ENCODE measurements around the gene CPEB4. TPM values are rescaled to one million over a fixed set of nuclear protein-coding genes. Genes with fewer than 3 reads are reported as not detected.

CPEB4 gene
- total RNA-seq, 2 donors from 2014 or later: 42.1 to 42.8 TPM

DNA sequence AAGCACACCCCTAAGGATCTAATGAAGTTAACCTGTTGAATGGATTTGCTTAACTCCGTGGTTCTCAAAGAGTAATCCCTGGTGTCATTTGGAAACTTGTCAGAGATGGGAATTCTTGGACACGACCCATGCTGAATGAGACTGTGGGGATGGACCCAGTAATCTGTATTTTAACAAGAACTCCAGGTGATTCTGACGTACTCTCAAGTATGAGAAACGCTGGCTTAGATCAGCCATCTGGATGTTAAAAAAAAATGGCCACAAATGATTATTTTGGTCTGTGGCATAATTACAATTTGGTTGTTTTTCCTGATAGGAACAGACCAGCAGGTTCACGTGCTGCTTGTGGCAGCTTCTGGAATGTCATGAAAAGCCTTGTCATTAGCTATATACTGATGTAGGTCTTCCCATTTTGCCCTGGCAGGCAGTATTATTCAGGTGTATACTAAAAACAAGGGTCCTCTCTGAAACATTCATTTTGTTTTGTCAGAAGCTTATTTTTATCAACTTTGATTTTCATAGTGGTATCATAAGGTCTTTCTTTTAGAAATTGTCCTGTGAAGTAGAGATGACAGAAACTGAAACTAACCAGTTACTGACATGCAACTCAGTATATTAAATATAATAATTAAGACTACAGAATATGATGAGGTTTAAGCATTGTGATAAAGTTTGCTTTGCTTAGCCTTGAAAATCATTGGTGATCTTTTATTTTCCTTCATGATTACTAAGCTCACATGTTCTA is 15.4 kb downstream of the CPEB4 start:
- ATAC-seq: no peak
- intact Hi-C loops (cut with DNase I, micrococcal nuclease): no loop called here
- no peak for DNase-seq

DNA sequence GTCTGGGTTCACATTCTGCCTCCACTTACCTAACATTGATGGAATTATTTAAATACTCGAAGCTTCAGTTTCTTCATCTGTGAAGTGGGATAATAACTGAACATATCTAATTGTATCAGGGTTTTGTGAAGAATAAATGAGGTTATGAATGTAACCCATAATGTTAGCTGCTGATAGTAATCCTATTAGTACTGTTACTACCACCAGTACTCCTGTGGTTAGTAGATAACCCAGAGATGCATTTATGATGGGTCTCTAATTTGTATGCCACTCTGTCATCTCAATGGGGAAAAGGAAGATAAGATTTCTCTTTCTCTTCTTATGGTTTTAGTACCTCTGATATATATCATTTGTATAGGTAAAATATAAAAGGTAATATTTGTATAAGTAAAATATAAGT is 16.0 kb downstream of the CPEB4 start:
- intact Hi-C loops (cut with DNase I, micrococcal nuclease): no loop called here
- DNase-seq (no peak), ATAC-seq (no peak)

DNA sequence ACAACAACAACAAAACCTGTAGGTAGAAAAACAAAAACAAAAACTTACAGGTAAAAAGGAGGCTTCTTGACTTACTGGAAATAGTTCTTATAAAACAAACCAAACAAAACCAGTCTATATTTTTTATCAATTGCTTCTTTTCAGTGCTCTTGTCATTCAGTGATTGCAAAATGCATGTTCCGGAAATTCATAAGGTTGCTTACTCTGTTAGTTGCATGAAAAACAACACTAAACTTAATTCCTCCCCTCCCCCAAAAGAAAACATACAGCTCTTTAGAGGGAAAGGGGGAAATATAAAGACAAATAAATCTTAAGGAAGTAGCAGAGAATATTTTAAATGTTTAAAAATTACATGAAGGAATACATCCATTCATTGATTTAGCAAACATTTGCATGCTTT is 19.1 kb downstream of the CPEB4 start:
- intact Hi-C loops (cut with DNase I, micrococcal nuclease): no loop called here
- DNase-seq (no peak), ATAC-seq (no peak)

DNA sequence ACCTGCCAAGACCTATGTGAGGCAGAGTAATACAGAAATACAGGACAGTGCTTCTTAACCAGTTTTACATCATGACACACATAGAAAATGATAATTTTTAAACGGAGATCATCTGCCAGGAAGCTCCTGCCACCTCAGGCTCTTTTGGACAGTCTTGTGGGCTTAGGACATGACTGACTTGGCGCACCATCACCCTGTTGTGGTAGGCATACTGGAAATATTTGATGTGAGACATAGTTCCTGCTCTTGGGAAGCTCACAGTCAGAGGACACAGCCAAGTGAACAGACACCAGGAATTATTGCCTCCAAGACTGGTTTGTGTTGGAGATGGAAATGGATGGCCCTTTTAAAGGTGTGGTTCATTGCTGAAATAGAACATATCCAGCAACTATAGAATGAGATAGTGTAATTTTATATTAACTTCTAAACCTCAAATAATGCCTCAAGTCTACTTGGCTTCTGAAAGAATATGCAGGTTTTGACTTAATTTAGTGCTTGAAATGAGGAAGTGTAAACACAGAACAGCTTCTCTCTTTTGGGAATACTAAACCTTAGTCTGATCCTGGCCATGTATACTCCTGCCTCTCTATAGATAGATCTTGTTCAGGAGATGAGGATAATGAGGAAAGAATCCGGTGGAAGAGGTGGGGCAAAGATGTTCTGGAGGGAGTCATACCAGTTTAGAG is 19.7 kb downstream of the CPEB4 start:
- intact Hi-C loops (cut with DNase I, micrococcal nuclease): no loop called here
- ATAC-seq (no peak), DNase-seq (no peak)

DNA sequence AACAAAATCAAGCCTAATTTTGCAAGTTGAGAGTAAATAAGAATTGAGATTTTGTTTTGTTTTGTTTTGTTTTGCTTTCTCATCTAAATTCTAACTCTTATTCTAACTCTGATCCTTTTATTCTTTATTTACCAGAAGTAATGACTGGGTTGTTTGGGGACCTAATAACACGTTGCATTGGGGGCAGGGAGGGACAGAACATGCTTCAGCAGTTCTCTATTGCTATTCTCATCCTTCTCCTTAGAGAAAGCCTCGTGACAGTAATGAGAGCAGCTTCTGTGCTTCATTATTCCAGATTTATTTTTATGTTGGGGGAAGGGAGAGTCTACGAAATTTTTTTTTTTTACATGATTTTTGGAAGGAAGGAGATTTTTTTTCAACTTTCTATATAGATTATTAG is 21.1 kb downstream of the CPEB4 start:
- ATAC-seq: no peak
- intact Hi-C loops (cut with DNase I, micrococcal nuclease): no loop called here
- DNase-seq: no peak

DNA sequence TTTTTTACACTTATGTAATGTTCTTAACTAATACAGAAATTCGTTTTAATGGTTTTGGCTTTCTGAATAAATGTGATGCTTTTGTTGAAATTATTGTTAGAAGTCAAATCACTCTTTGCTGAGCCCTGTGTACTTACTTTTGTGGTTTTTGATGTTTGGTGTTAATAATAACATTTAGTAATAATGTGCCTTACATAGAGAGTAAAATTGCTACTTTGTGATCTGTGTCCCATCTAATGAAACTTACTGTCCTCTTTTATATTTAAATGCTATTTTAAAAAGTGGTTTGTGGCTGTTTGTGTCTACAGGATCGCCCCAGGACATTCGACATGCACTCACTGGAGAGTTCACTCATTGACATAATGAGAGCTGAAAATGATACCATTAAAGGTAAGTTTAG is 22.1 kb downstream of the CPEB4 start:
- ATAC-seq: no peak
- no peak for DNase-seq
- intact Hi-C loops (cut with DNase I, micrococcal nuclease): no loop called here

DNA sequence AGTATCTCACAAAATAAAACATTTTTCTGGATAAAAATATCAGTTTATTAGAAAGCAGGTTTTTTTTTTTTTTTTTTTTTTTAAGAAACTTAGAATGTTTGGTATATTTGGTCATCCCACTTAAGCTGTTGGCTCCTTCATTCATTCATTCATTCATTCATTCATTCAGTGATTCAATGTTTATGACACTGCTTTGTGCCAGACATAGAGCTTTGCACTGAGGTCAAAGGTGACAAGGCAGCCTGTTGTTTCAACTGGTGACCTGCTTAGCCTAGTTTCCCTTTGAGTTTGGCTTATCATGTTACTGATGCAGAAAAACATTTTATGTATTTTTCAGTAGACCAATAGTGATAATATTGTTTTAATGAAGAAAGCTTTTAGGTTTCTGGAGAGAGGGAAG is 23.5 kb downstream of the CPEB4 start:
- intact Hi-C loops (cut with DNase I, micrococcal nuclease): no loop called here
- DNase-seq (no peak), ATAC-seq (no peak)

DNA sequence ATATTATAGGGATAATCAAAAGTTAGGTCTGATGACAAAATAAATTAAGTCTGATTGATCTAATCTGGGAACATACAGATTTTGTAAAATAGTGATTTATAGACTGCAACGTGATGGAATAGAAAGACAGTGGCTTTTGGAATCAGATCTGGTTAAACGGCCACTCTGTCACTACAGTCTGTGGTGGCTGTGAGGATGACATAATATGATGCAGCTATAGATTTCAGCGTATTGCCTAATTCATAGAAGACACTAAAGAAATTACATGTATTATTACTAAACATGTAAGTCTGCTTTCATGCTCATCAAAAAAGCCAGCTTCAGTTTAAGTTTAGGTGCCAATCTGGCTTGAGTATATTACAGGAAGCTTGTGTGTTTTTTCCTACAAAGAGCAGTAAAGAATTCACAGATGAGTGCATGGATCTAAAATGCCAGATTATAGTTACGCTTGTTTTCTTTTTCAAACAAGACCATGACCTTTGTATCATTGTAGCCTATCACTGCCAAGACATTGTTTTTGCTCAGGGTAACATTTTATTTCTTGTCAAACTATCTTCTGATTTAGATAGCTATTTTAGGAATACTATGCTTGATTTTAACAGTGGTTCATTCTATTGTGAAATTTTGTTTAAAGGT is 25.7 kb downstream of the CPEB4 start:
- DNase-seq (no peak), ATAC-seq (peak; percentile 41)
- intact Hi-C loops (cut with DNase I, micrococcal nuclease): no loop called here

DNA sequence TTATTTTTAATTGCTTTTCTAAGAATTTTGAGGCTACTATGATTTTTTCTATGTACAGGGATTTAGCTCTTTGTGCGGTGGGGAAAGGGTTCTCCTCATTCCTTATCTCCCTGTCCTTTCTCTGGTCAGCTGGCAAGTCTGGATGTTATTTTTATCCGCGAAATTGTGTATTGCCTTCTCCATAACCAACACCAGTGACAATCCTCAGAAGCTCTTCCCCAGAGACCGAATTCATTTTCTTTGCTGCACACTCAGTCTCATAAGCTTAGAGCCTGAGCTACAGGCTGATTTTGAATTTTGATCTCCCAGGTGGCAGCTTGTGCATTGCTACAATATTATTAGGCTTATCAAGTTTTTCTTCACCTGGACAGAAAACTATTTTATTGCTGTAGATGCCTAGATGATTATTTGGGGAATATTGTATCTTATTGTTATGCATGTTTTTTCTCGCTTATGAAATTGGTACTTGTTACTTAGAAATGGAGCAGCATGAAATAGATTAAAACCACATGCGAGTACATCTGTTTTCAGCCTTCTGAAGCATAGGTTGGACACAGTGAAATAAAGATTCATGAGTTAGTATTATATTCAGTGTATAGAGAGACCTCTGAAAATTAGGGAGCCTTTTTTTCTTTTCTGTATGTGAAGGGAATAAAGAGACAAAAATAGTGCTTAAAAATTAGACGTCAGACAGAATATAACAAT is 27.3 kb downstream of the CPEB4 start:
- intact Hi-C loops (cut with DNase I, micrococcal nuclease): no loop called here
- no peak for ATAC-seq
- DNase-seq: no peak

DNA sequence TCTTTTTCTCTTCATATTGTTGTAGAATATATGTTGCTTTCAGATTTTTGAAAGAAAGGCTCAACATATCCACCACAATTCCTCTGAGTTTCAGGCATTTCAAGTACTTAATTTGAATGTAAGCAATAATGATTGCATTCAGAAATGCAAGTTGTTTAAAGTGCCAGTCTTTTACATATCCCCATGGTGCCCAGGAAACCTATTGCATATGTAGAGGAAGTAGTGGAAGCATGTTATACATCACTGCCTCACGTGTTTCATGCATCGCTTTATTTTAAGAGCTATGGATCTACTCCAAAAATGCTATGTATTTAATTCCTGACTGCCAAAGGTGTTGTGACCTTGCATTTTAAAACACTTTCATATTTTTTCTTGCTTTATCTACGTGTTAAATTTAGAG is 28.1 kb downstream of the CPEB4 start:
- ATAC-seq: no peak
- intact Hi-C loops (cut with DNase I, micrococcal nuclease): no loop called here

DNA sequence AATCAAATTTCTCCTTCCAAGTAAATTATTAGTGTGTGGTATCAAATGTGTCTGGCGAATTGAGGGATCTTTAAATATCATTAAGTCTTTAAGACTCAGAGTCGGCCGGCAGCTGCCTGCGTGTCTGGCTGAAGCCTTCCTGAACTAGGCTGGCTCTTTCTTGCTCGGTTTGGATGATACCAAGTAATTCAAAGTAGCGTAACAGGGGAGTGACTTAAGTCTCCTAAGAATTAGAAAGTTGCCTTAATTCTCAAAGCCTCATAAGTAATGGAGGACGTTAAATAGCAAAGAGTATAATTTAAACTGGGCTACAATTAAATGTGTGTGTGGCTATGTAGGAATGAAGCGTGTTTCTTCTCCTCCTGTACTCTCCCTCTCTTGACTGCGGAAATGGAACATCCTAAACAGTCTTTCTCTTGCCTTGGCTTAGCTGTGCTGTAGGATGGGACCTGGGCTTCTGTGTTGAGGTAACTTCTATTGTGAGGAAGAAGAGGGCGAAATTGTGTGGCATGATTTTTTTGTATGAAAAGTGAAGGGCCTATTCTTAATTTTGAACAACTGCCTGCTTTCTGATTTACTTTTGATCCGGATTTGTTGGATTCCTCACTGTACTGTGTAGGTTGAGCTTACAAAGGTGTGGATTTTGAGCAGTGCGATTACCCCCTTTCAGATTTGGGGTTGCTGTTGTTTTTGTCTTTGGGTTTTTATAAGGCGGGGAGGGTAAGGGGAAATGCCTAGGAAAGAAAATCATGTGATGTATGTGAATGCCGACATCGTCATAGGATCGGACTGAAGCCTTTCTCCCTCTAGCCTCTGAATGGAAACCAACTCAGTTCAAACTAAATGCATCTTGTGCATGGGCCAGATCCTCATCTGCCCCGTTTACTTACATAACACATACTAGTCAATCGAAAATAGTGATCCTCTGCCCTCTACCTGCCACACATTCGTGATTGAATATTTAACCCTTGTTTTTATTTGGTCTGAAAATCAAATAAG is 29.9 kb downstream of the CPEB4 start:
- peak; percentile 70 to 75 for DNase-seq
- peak; percentile 84 for ATAC-seq

More for the DNA sequence above, 28.1 kb downstream of the CPEB4 start:
- no peak for DNase-seq

DNA sequence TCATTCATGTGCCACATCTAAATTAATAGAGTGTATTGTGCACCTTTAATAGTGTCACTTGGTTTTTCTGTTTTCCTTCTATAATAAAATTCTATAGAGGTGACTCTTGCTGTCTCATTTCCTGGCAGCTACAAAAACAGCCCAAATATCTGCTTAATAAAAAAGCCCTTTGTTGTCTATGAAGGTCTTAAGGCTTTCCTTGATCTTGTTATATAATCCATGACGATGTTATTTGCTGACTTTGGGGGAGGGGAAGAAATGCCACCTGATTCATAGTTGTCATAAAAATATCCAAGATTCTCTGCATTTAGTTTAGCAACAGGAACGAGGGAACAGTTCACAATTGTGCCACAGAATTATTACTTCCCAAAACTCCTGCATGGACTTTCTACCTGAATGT is 31.3 kb downstream of the CPEB4 start:
- intact Hi-C loops (cut with DNase I, micrococcal nuclease): no loop called here
- peak; percentile 28 for ATAC-seq
- no peak for DNase-seq

More for the DNA sequence above, 29.9 kb downstream of the CPEB4 start:
- intact Hi-C loops (cut with DNase I, micrococcal nuclease): no loop called here

DNA sequence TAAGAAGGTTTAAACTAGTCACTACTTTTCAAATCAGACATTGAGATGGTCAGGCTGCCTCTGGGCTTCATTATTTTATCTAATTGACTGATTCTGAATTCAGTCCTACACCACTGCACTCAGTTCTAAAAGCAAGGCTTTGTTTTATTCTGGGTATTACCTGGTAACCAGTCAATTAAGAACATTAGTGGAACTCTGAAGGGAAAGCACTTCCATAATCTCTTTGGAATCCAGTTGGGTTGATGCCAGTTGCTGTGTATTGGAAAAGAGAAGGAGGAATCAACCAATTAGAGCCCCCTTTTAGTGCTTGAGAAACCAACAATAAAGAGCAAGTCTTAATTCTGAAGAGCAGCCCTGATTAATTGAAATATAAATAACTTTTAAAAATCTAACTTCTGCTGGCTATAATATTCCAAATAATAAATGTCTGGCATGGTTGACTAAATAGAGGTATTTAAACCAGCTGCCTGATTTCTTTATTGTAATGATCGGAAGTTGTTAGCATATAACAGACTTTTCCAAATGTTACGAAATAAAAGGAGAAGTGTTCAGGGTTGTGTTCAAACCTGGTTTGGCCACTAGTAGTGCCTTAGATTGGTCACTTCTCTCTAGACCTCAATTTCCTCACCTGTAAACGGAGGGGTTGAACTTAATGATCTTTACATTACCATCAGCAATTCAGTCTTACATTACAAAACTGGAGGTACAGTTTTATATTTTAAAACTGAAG is 32.0 kb downstream of the CPEB4 start:
- DNase-seq (no peak), ATAC-seq (peak; percentile 22)
- intact Hi-C loops (cut with DNase I, micrococcal nuclease): no loop called here

DNA sequence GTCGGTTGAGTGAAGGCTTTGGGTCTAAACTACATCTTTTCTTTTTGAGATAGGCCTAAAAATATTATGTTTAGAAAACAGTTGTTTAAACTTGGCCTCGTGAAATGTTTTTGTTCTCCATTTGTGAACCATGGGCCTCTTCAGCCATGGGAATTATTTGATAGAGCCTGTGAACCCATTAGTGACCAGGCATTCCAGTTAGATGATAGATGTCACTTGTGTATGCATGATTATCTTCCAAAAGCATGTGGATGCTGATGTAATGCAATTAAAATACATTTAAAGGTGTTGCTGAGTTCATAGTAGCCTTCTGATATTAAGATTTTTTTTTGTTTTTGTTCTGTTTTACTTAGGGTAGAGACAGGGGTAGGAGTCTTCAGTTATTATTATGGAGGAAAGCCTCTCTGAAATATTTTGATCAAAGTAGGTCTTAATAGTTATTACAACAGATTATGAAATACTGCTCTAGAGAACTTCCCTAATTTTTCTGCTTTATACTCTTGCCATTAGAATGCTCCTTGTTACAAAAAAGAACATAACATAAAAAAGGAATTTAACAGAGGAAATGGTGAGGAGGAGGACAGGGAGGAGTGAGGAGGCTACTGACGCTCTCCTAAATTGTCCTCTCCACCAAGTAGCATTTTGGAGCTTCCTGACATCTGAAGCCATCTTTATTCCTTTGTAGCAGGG is 32.9 kb downstream of the CPEB4 start:
- DNase-seq (no peak), ATAC-seq (no peak)
- intact Hi-C loops (cut with DNase I, micrococcal nuclease): no loop called here

DNA sequence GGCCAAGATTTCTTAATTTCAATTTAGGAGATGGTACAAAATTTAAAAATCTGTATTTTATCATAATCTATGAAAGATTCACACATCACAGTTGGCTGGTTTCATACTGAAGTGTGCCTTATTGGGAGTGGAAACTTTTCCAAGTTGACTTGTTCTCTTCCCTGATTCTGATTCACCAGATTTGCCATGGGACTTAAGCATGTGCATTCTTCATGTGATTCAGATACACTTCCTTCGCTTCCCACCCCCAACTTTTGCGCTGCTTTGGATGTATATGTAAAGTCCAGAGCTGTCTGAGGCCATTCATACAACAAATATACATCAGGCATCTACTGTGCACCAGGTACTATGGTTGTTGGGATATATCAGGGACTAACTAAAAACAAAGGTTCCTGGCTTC is 34.4 kb downstream of the CPEB4 start:
- no peak for DNase-seq
- no peak for ATAC-seq
- intact Hi-C loops (cut with DNase I, micrococcal nuclease): no loop called here

DNA sequence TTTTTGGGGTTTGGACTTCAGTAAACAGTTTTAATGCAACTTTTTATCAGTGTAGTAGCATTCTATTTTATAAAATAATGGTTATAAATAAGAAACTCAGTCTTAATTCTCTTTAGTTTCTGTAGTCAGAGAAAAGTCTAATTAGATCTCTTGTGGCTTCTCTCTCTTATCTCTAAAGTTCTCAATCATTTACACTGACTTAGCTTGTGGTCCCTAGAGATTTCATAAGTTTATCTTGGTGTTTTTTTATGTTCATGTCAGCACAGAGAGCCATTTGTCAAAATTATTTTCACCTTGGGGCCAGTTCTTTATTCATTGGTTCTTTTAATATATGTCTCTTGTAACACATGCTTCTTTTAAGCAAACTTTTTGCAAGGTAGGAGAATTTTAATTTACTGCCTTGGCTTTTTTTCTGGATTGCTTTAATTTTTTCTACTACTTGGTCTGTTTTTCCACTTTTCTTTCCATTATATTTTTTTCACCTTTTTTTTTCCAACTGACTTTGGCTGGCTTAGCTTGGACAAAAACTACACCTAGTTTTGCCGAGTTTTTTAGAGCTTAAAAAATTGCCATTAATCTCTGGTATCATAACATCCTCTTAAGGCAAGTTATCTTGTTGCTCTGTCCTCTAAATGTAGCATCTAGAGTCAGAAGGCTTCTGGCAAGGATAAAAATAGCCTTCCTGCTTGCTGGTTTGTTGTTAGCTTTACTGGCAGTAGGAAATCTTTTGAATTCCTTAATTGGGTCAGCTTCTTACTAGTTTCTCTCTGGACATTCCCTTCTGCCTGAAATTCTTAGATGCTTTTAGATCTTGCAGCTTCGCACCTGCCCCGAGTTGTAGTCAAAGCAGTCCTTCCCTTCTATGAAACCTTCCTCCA is 35.3 kb downstream of the CPEB4 start:
- no peak for ATAC-seq
- intact Hi-C loops (cut with DNase I, micrococcal nuclease): no loop called here
- DNase-seq: no peak

Measured in left colon (tissue), 2 donors.